ENCODE data around the gene CCNA2.

The CCNA2 gene

DNA sequence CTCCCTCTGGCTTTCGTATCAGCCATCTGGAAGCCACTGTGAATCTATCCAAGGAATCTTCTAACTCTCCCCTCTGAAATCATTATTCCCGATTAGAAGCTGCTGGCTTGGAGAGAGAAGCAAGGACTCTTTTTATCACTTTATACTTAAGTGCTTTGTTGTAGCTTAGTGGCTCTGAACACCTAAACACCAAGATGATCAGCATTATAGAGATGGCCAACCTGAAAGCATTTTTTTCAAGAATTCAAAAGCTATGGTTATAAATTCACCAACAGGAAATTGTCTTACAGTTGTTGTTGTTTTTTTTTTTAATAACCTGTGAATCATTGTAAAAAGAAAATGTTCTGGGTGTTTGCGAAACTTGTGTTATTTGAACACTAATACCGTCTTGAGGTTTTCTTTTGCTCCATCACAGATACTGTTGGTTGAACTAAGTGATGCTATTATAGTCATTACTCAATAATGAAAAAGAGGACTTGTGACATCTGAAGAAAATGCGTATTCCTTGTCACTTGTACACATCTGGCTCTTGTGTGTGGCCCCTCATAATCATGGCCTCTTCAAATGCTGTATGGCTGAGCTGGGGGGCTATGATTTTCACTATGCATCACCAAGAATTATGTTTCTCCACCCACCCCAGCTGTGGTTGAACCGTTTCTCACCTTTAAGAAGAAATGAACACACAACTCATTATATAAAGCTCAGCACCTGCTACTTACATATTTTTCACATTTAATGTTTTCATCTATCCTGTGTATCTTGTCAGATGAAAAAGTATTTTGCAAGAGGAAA is 46.9 kb downstream of the CCNA2 start:
- DNase-seq (ENCODE audit: low read depth in 2 of 2), result no peak

GRCh38 chr4:121773883-121774282 is 49.8 kb downstream of the CCNA2 start:
- no peak for DNase-seq (ENCODE audit: low read depth in 2 of 2)

DNA sequence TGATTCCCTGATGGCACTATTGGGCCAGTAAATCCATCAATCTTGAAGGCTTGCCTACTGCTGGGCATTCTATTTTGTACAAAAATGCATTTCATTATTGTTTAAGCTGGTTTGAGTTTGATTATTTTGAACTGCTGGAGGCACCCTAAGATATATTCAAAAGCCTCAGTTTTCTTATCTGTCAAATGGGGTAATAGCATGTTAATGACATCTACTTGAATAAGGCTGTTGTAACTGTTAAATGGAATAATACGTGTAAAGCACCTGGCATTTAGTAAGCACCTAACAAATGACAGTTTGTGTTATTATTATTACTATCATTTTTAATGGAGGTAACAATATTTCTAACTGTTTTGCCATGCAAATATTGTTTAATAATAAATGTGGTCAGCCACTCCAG is 51.8 kb downstream of the CCNA2 start:
- no peak for DNase-seq (ENCODE audit: low read depth in 2 of 2)

GRCh38 chr4:121769341-121769740 is 54.3 kb downstream of the CCNA2 start:
- no peak for DNase-seq (ENCODE audit: low read depth in 2 of 2)

GRCh38 chr4:121767166-121767565 is 56.5 kb downstream of the CCNA2 start:
- DNase-seq (ENCODE audit: low read depth in 2 of 2), result no peak
